A549 (cell line): ENCODE data around the gene CTXND2.

Experiments used
- CBX8 ChIP-seq: fragments of 200-600 bp; sonication (generic); IDR thresholded peaks from 2 replicates; pipeline ENCODE4 v1.6.1; 2016
- CEBPB ChIP-seq, 2 experiments: fragments of >200 bp in 1 of 2; sonication (Bioruptor Twin) in 1 of 2; formaldehyde crosslinking in 1 of 2; IDR thresholded peaks; 2 replicates each; pipeline ENCODE4 v1.6.1; 2012 to 2016
- EP300 ChIP-seq, 2 experiments: fragments of >200 bp; sonication (Bioruptor Twin); formaldehyde crosslinking; IDR thresholded peaks; 2 replicates in 1 of 2; 3 replicates in 1 of 2; pipeline ENCODE4 v1.6.1; 2016 to 2017
- HOXB13 ChIP-seq: fragments of 250-450 bp; sonication (Bioruptor Pico); IDR thresholded peaks from 2 replicates; pipeline ENCODE4 v1.5.0; 2020; ENCODE audit warnings: low read depth, mild to moderate bottlenecking, moderate library complexity
- JUN ChIP-seq, 2 experiments: fragments of >200 bp; sonication (Bioruptor Twin); formaldehyde crosslinking; IDR thresholded peaks; 2 replicates in 1 of 2; 3 replicates in 1 of 2; pipeline ENCODE4 v1.6.1; 2016 to 2017
- MYC ChIP-seq: IDR thresholded peaks from 2 replicates; pipeline ENCODE4 v1.6.1; 2012; ENCODE audit warnings: mild to moderate bottlenecking, inconsistent platforms, low read length, improper control_type of control experiment, borderline replicate concordance
- POLR2A ChIP-seq: IDR thresholded peaks from 2 replicates; pipeline ENCODE4 v1.6.1; 2012; ENCODE audit warnings: mild to moderate bottlenecking, low read length
- RAD21 ChIP-seq, 2 experiments: fragments of >200 bp in 1 of 2; sonication (Bioruptor Twin) in 1 of 2; formaldehyde crosslinking in 1 of 2; IDR thresholded peaks in 1 of 2; conservative IDR thresholded peaks in 1 of 2; 2 replicates in 1 of 2; 3 replicates in 1 of 2; pipeline ENCODE4 v1.6.1; 2012 to 2018; ENCODE audit warnings: inconsistent platforms in 1 of 2
- SMC3 ChIP-seq: fragments of >200 bp; sonication (Bioruptor Twin); formaldehyde crosslinking; IDR thresholded peaks from 3 replicates; pipeline ENCODE4 v1.6.1; 2018; ENCODE audit warnings: inconsistent platforms
- TF ChIP-seq, protein P1 (sequence below): fragments of >200 bp; sonication (Bioruptor Twin); formaldehyde crosslinking; IDR thresholded peaks from 3 replicates; pipeline ENCODE4 v1.5.1; 2016
- TF ChIP-seq, protein P2 (sequence below): fragments of 450-650 bp; IDR thresholded peaks from 2 replicates; pipeline ENCODE4 v1.6.1; 2014; ENCODE audit warnings: antibody characterized with exemption

DNA sequence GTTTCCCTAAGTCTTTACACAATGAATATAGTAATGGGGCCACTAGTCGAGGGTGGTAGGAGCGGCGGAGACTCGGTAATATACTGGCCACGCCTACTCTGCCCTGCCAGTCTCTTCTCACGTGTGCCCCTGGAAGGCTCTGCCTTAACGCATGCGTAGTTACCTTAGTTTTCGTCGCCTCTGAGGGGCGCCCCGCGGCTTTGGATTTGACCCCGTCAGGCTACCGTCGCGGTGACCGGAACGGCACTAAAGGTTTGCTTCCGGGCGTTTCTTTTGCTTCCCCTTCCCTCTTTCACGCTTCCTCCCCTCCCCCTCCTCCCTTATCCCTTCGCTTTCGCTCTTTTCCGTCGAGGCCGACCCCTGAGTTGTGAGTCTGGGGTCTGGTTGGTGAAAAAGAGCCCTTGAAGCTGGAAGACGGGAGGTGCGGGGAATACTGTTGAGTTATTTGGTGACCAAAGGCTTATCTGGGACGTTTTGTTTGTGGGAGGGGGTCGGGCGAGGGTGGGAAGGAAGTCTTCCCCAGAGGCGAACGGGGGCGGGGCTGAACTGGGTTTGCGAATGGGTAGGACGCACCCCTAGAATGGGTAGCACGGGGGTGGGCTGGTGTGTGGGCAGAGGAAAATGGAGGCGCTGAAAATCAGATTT, 39.3 kb downstream of the CTXND2 start, which contains the start of gene SETDB1:
- TF ChIP-seq POLR2A (peak; percentile 35), JUN (IDR thresholded peaks at IDR 0.05) (peak; percentile 79 to 94; a peak in 4 of 5 replicates), MYC (no peak), SMC3 (no peak), HOXB13 (CRISPR knock-in tag) (no peak), EP300 (IDR thresholded peaks at IDR 0.05) (no peak), CEBPB (IDR thresholded peaks at IDR 0.05) (no peak), RAD21 (conservative IDR thresholded peaks at IDR 0.05 in 1 of 2, IDR thresholded peaks at IDR 0.05 in 1 of 2) (no peak), CBX8 (no peak)
- TF ChIP-seq, protein P1, sequence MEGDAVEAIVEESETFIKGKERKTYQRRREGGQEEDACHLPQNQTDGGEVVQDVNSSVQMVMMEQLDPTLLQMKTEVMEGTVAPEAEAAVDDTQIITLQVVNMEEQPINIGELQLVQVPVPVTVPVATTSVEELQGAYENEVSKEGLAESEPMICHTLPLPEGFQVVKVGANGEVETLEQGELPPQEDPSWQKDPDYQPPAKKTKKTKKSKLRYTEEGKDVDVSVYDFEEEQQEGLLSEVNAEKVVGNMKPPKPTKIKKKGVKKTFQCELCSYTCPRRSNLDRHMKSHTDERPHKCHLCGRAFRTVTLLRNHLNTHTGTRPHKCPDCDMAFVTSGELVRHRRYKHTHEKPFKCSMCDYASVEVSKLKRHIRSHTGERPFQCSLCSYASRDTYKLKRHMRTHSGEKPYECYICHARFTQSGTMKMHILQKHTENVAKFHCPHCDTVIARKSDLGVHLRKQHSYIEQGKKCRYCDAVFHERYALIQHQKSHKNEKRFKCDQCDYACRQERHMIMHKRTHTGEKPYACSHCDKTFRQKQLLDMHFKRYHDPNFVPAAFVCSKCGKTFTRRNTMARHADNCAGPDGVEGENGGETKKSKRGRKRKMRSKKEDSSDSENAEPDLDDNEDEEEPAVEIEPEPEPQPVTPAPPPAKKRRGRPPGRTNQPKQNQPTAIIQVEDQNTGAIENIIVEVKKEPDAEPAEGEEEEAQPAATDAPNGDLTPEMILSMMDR: no peak
- TF ChIP-seq, protein P2, sequence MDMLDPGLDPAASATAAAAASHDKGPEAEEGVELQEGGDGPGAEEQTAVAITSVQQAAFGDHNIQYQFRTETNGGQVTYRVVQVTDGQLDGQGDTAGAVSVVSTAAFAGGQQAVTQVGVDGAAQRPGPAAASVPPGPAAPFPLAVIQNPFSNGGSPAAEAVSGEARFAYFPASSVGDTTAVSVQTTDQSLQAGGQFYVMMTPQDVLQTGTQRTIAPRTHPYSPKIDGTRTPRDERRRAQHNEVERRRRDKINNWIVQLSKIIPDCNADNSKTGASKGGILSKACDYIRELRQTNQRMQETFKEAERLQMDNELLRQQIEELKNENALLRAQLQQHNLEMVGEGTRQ: peak; percentile 66
